ENCODE measurements around the gene DDX27. TPM values are rescaled to one million over a fixed set of nuclear protein-coding genes. Genes with fewer than 3 reads are reported as not detected.
A peak's percentile ranks its signal among the peaks of the same experiment; 100 is the strongest.

Gene DDX27
- total RNA-seq, 1 donor from 2014 or later: 78.4 TPM

DNA sequence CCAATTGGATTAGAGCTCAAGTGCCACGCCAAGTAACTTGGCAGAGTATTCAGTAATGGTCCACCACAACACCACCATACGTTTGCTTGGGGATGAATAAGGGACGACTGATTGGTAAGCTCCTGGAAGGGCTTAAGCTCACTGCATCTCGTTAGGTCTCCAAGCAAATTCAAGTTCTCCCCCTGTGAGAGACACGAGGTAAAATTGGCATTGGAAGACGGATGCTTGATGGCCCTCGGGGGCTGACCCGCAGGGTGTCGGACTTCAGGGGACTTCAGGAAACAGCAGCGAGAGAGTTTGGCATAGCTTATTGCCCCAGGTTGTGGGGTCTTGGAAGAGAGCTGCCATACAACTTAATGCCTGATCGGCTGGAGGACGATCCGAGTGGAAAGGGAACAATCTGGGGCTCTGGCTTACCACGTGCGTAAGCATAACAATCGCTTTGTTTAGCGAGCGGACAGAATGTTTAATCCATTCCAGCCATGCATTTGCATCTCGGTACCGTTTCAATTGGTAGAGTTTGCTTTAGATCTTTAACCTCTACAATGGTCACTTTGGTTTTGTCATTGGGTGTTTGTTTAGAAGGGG lies 63.5 kb downstream of the DDX27 start:
- Mint-ChIP-seq H3K27ac (peak overlapping the region; percentile 98), H3K4me1 (peaks cover 88% of the 10 kb centered on the region), H3K4me3 (peak overlapping the region; percentile 98), H3K36me3 (ENCODE audit: low read depth) (peaks cover 95% of the 10 kb centered on the region), H3K9me3 (peaks cover 53% of the 10 kb centered on the region), H3K27me3 (no peaks in the 10 kb centered on the region)
- ChIA-PET CTCF (no interaction called here), POLR2A (interaction anchor here (0.7 to 8.0 kb wide), 2 partner anchors 9 to 652 kb away, joined by 3 to 63 read pairs; no protein-coding TSS in a partner anchor)
- TF ChIP-seq, protein P1, sequence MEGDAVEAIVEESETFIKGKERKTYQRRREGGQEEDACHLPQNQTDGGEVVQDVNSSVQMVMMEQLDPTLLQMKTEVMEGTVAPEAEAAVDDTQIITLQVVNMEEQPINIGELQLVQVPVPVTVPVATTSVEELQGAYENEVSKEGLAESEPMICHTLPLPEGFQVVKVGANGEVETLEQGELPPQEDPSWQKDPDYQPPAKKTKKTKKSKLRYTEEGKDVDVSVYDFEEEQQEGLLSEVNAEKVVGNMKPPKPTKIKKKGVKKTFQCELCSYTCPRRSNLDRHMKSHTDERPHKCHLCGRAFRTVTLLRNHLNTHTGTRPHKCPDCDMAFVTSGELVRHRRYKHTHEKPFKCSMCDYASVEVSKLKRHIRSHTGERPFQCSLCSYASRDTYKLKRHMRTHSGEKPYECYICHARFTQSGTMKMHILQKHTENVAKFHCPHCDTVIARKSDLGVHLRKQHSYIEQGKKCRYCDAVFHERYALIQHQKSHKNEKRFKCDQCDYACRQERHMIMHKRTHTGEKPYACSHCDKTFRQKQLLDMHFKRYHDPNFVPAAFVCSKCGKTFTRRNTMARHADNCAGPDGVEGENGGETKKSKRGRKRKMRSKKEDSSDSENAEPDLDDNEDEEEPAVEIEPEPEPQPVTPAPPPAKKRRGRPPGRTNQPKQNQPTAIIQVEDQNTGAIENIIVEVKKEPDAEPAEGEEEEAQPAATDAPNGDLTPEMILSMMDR (IDR thresholded peaks at IDR 0.05): no peak
- intact Hi-C loops (cut with micrococcal nuclease): no loop called here
- DNase-seq (no peak), ATAC-seq (ENCODE audit: low read depth) (no peak)

- peaks cover 88% of the 10 kb centered on the region for H3K4me1 Mint-ChIP-seq
Observed at GRCh38 chr20:49283176-49283702, 64.0 kb downstream of the DDX27 start.

GRCh38 chr20:49283703-49284625 lies 64.7 kb downstream of the DDX27 start:
- no peak for ATAC-seq (ENCODE audit: low read depth)
- intact Hi-C loops (cut with micrococcal nuclease): no loop called here
- no peaks in the 10 kb centered on the region for H3K27me3 Mint-ChIP-seq
- H3K27ac Mint-ChIP-seq: peak overlapping the region; percentile 98
- H3K36me3 Mint-ChIP-seq (ENCODE audit: low read depth): peaks cover 100% of the 10 kb centered on the region
- H3K4me1 Mint-ChIP-seq: peaks cover 84% of the 10 kb centered on the region
- peak overlapping the region; percentile 98 for H3K4me3 Mint-ChIP-seq
- CTCF ChIA-PET: no interaction called here
- H3K9me3 Mint-ChIP-seq: peaks cover 53% of the 10 kb centered on the region
- POLR2A ChIA-PET: interaction anchor here (0.5 to 8.0 kb wide), 3 partner anchors 7 to 534 kb away, joined by 3 to 63 read pairs (median 7); no protein-coding TSS in a partner anchor
- TF ChIP-seq, protein P1 (IDR thresholded peaks at IDR 0.05): no peak
- DNase-seq: no peak

More at GRCh38 chr20:49283176-49283702, 64.0 kb downstream of the DDX27 start:
- DNase-seq (no peak), ATAC-seq (ENCODE audit: low read depth) (no peak)
- TF ChIP-seq, protein P1 (IDR thresholded peaks at IDR 0.05): no peak
- intact Hi-C loops (cut with micrococcal nuclease): no loop called here
- Mint-ChIP-seq H3K36me3 (ENCODE audit: low read depth) (peaks cover 100% of the 10 kb centered on the region), H3K4me3 (peak overlapping the region; percentile 98), H3K27ac (peak overlapping the region; percentile 98), H3K27me3 (no peaks in the 10 kb centered on the region), H3K9me3 (peaks cover 53% of the 10 kb centered on the region)
- CTCF ChIA-PET: no interaction called here
- POLR2A ChIA-PET: interaction anchor here (0.5 to 8.0 kb wide), 3 partner anchors 8 to 652 kb away, joined by 3 to 63 read pairs (median 7); no protein-coding TSS in a partner anchor

GRCh38 chr20:49284818-49285217 lies 65.6 kb downstream of the DDX27 start:
- Mint-ChIP-seq H3K9me3 (peaks cover 56% of the 10 kb centered on the region), H3K4me1 (peaks cover 81% of the 10 kb centered on the region), H3K4me3 (no peak overlapping the region), H3K27ac (no peak overlapping the region), H3K36me3 (ENCODE audit: low read depth) (peaks cover 100% of the 10 kb centered on the region), H3K27me3 (no peaks in the 10 kb centered on the region)
- CTCF ChIA-PET: no interaction called here
- intact Hi-C loops (cut with micrococcal nuclease): no loop called here
- ATAC-seq (ENCODE audit: low read depth): no peak
- DNase-seq: no peak
- POLR2A ChIA-PET: interaction anchor here (0.7 kb wide), 1 partner anchor 533 kb away, joined by 3 read pairs; no protein-coding TSS in a partner anchor
- TF ChIP-seq, protein P1 (IDR thresholded peaks at IDR 0.05): no peak
